ENCODE data around the gene NEO1. TPM values are rescaled to one million over a fixed set of nuclear protein-coding genes. Genes with fewer than 3 reads are reported as not detected.

The NEO1 gene
- total and polyA plus RNA-seq, 2 of the 13 experiments (the other 11 are each of a cell fraction or from before 2014, with no cell fraction given), result 8.4 to 11.0 TPM

DNA sequence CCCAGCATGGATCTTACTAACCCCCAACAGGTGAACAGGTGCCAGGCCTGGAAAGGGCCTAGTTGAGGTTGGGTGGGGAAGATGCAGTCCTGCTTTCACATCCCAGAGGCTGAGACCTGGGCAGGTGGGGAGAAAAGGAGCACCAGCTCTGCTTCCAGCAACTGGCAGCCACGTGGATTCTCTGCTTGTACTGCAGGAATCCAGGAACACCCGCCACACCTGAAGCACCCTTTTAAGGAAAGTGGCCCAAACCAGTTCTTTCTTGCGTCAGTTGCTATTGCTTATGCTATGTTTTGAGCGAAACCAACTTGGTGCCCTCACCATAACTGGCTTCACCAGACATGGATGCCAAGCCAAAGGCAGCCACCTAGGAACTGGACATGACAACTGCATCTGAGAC is 28.1 kb upstream of the NEO1 start (continued):
- TF ChIP-seq, protein P1, sequence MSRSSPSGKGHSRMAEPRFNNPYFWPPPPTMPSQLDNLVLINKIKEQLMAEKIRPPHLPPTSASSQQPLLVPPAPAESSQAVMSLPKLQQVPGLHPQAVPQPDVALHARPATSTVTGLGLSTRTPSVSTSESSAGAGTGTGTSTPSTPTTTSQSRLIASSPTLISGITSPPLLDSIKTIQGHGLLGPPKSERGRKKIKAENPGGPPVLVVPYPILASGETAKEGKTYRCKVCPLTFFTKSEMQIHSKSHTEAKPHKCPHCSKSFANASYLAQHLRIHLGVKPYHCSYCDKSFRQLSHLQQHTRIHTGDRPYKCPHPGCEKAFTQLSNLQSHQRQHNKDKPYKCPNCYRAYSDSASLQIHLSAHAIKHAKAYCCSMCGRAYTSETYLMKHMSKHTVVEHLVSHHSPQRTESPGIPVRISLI (CRISPR knock-in tag; IDR thresholded peaks at IDR 0.05; ENCODE audit: borderline replicate concordance), result no peak
- no peak for TF ChIP-seq ZNF530 (CRISPR knock-in tag; IDR thresholded peaks at IDR 0.05; ENCODE audit: low read depth)
- TF ChIP-seq, protein P2, sequence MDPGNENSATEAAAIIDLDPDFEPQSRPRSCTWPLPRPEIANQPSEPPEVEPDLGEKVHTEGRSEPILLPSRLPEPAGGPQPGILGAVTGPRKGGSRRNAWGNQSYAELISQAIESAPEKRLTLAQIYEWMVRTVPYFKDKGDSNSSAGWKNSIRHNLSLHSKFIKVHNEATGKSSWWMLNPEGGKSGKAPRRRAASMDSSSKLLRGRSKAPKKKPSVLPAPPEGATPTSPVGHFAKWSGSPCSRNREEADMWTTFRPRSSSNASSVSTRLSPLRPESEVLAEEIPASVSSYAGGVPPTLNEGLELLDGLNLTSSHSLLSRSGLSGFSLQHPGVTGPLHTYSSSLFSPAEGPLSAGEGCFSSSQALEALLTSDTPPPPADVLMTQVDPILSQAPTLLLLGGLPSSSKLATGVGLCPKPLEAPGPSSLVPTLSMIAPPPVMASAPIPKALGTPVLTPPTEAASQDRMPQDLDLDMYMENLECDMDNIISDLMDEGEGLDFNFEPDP (CRISPR knock-in tag; conservative IDR thresholded peaks at IDR 0.05), result no peak
- TF ChIP-seq, protein P3, sequence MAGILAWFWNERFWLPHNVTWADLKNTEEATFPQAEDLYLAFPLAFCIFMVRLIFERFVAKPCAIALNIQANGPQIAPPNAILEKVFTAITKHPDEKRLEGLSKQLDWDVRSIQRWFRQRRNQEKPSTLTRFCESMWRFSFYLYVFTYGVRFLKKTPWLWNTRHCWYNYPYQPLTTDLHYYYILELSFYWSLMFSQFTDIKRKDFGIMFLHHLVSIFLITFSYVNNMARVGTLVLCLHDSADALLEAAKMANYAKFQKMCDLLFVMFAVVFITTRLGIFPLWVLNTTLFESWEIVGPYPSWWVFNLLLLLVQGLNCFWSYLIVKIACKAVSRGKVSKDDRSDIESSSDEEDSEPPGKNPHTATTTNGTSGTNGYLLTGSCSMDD (CRISPR knock-in tag; IDR thresholded peaks at IDR 0.05), result no peak
- no peak for TF ChIP-seq HDAC2 (CRISPR knock-in tag; IDR thresholded peaks at IDR 0.05)
- TF ChIP-seq NFE2L2 (IDR thresholded peaks at IDR 0.05; ENCODE audit: low read length), result no peak

DNA sequence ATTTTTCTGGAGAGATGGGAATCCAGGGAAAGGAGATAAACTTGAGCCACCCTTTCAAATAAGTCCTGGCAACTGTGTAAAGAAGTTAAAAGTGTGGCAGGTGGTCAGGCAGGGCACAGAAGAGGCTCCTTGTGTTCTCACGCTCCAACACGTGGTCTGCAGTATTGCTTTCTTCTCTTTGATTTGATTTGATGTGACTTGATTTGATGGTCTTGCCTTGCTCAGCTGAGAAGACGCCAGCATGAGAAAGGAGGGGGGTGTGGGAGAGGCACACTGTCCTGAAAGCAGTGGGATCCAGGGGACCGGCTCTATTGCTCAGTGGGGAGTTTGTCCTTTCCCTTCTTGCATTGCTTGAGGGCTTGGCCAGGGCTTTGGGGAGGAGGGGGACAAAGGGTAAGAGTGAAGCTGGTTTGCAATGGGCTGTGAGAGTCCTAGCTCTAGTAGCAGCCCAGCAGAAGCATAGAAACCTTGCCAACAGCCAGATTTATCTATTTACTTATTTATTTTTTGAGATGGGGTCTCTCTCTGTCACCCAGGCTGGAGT is 25.7 kb upstream of the NEO1 start:
- FAIRE-seq (no peak), ATAC-seq (no peak), DNase-seq (ENCODE audit: low spot score) (no peak)
- no peak overlapping the region for H3K27ac ChIP-seq (ENCODE audit: extremely low read length, insufficient read depth, low read length)
- POLR2A ChIA-PET, result no interaction called here
- H3K27me3 ChIP-seq (ENCODE audit: control insufficient read depth in 1 of 2, insufficient read depth in 2 of 2, low read length in 2 of 2), result peaks cover 0 to 6% of the 10 kb centered on the region in 2 experiments; a peak in 3 of 5 replicates
- TF ChIP-seq, protein P4, sequence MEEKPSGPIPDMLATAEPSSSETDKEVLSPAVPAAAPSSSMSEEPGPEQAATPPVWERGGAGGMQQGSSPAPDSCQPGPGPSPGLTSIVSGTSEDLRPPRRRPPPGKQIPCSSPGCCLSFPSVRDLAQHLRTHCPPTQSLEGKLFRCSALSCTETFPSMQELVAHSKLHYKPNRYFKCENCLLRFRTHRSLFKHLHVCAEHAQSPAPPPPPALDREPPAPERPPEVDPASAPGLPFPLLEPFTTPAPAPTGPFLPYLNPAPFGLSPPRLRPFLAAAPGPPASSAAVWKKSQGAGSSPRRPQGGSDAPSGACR (CRISPR knock-in tag; IDR thresholded peaks at IDR 0.05), result no peak
- TF ChIP-seq, protein P5, sequence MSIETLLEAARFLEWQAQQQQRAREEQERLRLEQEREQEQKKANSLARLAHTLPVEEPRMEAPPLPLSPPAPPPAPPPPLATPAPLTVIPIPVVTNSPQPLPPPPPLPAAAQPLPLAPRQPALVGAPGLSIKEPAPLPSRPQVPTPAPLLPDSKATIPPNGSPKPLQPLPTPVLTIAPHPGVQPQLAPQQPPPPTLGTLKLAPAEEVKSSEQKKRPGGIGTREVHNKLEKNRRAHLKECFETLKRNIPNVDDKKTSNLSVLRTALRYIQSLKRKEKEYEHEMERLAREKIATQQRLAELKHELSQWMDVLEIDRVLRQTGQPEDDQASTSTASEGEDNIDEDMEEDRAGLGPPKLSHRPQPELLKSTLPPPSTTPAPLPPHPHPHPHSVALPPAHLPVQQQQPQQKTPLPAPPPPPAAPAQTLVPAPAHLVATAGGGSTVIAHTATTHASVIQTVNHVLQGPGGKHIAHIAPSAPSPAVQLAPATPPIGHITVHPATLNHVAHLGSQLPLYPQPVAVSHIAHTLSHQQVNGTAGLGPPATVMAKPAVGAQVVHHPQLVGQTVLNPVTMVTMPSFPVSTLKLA (IDR thresholded peaks at IDR 0.05), result 0 out of 2 replicates have a peak, but pooled peaks have one; percentile 5
- CTCF ChIA-PET (ENCODE audit: low intra/inter-chr PET ratio, low total read pairs), result no interaction called here
- H3K9ac ChIP-seq (ENCODE audit: insufficient read depth, low read depth, low read length), result no peak overlapping the region
- H3K9me3 ChIP-seq (ENCODE audit: low read length), result no peaks in the 10 kb centered on the region
- H2AFZ ChIP-seq (ENCODE audit: low read length), result no peak overlapping the region
- WGBS (ENCODE audit: low lambda C conversion rate), result 0% methylated on average over 3 of the region's 4 CpGs
- no peak overlapping the region for H3K4me2 ChIP-seq (ENCODE audit: low read depth, low read length)
- intact Hi-C loops (cut with micrococcal nuclease; ENCODE audit: unreplicated experiment), result no loop called here
- no TSS peak for BruUV-seq (replicated peaks)
- H3K4me3 ChIP-seq (replicated peaks in 1 of 3; ENCODE audit: insufficient read depth in 1 of 3, low read depth in 2 of 3, low read length in 3 of 3), result no peak overlapping the region
- H3K36me3 ChIP-seq (replicated peaks in 1 of 2; ENCODE audit: control insufficient read depth in 1 of 2, insufficient read depth in 2 of 2, low read length in 2 of 2), result no peaks in the 10 kb centered on the region
- H3K79me2 ChIP-seq (ENCODE audit: insufficient read depth, low read length), result no peaks in the 10 kb centered on the region
- H4K20me1 ChIP-seq (ENCODE audit: insufficient read depth, low read length), result no peaks in the 10 kb centered on the region
- H3K4me1 ChIP-seq (ENCODE audit: insufficient read depth, low read length), result no peaks in the 10 kb centered on the region
- in situ Hi-C loops (cut with HindIII; ENCODE audit: extremely low pct_ligation_motif_present, low pct_unique_long_range_greater_than_20kb), result no loop called here
